Neural progenitor cell (in vitro differentiated cells): Measurements from ENCODE around the gene CFAP58. TPM values are rescaled to one million over a fixed set of nuclear protein-coding genes. Genes with fewer than 3 reads are reported as not detected.

ENCODE experiments used
- DNase-seq: peaks from one replicate; pipeline ENCODE4 v3.0.0-alpha.2; 2016; ENCODE audit warnings: low spot score
- H2AFZ ChIP-seq: fragments of 200-600 bp; sonication (generic); replicated peaks from 2 replicates; pipeline ENCODE4 v1.6.1; 2016; ENCODE audit warnings: antibody characterized with exemption
- H3F3A ChIP-seq: fragments of 200-600 bp; sonication (generic); 2 replicates; pipeline ENCODE4 v1.6.1; 2016; ENCODE audit warnings: antibody characterized with exemption, low read depth
- H3K27ac ChIP-seq: fragments of 200-600 bp; sonication (generic); 2 replicates; pipeline ENCODE4 v1.5.1; 2016; ENCODE audit warnings: mild to moderate bottlenecking
- H3K27me3 ChIP-seq: fragments of 200-600 bp; sonication (generic); 2 replicates; pipeline ENCODE4 v1.6.1; 2016; ENCODE audit warnings: mild to moderate bottlenecking, moderate library complexity
- H3K36me3 ChIP-seq: fragments of 200-600 bp; sonication (generic); 2 replicates; pipeline ENCODE4 v1.5.1; 2016
- H3K4me1 ChIP-seq: fragments of 200-600 bp; sonication (generic); 2 replicates; pipeline ENCODE4 v1.6.1; 2016; ENCODE audit warnings: mixed run types
- H3K4me2 ChIP-seq: fragments of 200-600 bp; sonication (generic); 2 replicates; pipeline ENCODE4 v1.6.1; 2016
- H3K4me3 ChIP-seq: fragments of 200-600 bp; sonication (generic); 2 replicates; pipeline ENCODE4 v1.5.1; 2016
- H3K79me2 ChIP-seq: fragments of 200-600 bp; sonication (generic); 2 replicates; pipeline ENCODE4 v1.6.1; 2016; ENCODE audit warnings: low read depth
- H3K9ac ChIP-seq: fragments of 200-600 bp; sonication (generic); 2 replicates; pipeline ENCODE4 v1.6.1; 2016
- H3K9me3 ChIP-seq: fragments of 200-600 bp; sonication (generic); 2 replicates; pipeline ENCODE4 v1.5.1; 2016; ENCODE audit warnings: low read depth
- H4K20me1 ChIP-seq: fragments of 200-600 bp; sonication (generic); 2 replicates; pipeline ENCODE4 v1.6.1; 2016; ENCODE audit warnings: low read depth
- H3K27ac Mint-ChIP-seq: 3 replicates; pipeline ENCODE4 v1.8.0; 2021; ENCODE audit warnings: mixed read lengths
- H3K27me3 Mint-ChIP-seq: 2 replicates; pipeline ENCODE4 v1.8.0; 2022; ENCODE audit warnings: low read depth, mild to moderate bottlenecking, inconsistent platforms, moderate library complexity, mixed read lengths; ENCODE audit not compliant: insufficient read depth
- H3K36me3 Mint-ChIP-seq: 3 replicates; pipeline ENCODE4 v1.8.0; 2021; ENCODE audit warnings: mixed read lengths
- H3K4me1 Mint-ChIP-seq: 3 replicates; pipeline ENCODE4 v1.8.0; 2021; ENCODE audit warnings: mixed read lengths
- H3K4me3 Mint-ChIP-seq: 3 replicates; pipeline ENCODE4 v1.8.0; 2021; ENCODE audit warnings: mild to moderate bottlenecking, moderate library complexity, mixed read lengths
- H3K9me3 Mint-ChIP-seq: 3 replicates; pipeline ENCODE4 v1.8.0; 2020; ENCODE audit warnings: mixed read lengths
- EZH2 ChIP-seq: fragments of 200-600 bp; sonication (generic); IDR thresholded peaks from 2 replicates; pipeline ENCODE4 v1.6.1; 2017; ENCODE audit warnings: antibody characterized with exemption, mild to moderate bottlenecking, moderate library complexity
- EZH2phosphoT487 ChIP-seq: fragments of 200-600 bp; sonication (generic); IDR thresholded peaks from 2 replicates; pipeline ENCODE4 v1.6.1; 2017; ENCODE audit warnings: antibody characterized with exemption
- total RNA-seq: library from RNA; depleted of rRNA; stranded (reverse); fragments of >200 nt; gene quantifications from 2 replicates; pipeline ENCODE4 v1.2.3, GENCODE V29; 2015; ENCODE audit warnings: low replicate concordance
- TF ChIP-seq, protein P1 (sequence below): fragments of 200-600 bp; sonication (generic); IDR thresholded peaks from 2 replicates; pipeline ENCODE4 v1.5.1; 2017; ENCODE audit warnings: antibody characterized with exemption, mild to moderate bottlenecking

Gene CFAP58
- total RNA-seq, 1 donor from 2014 or later: 1.7 TPM

DNA sequence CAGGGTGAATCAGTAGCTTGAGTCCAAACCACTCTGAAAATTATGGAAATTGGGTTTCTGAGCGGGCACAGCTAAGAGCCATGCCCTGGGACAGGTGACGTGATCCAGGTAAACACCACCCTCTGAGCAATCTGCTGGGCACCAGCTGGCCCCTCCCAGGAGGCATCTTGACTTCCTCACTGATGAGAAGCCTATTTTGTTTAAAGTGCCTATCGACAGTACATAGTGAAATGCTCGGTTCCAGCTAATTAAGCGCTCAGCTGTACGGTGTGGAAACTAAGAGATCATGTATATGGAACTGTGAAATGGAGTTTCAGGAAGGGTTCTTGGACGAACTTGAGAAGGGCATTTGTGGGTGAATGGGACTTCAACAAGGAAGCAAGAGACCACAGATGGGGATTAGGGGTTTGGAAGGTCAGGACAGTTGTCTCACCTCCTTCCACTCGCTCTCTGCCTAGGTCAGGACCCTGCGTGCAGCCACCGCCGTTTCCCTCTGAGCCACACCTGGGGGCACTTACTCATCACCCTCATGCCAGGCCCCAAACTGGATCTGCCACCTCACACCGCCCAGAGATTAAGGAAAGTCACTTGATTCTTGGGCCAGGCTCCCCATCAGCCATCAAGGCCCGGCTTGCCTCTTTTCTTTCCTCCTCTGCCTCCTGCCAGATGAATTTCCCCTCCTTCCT lies 18.5 kb upstream of the CFAP58 start:
- Mint-ChIP-seq H3K27ac (no peak overlapping the region), H3K36me3 (peaks cover 2% of the 10 kb centered on the region), H3K4me1 (peaks cover 69% of the 10 kb centered on the region), H3K9me3 (no peaks in the 10 kb centered on the region), H3K27me3 (peaks cover 6% of the 10 kb centered on the region), H3K4me3 (no peak overlapping the region)
- H3K4me3 ChIP-seq: no peak overlapping the region
- no peak overlapping the region for H3K9ac ChIP-seq
- peaks cover 38% of the 10 kb centered on the region for H3K27me3 ChIP-seq
- H3F3A ChIP-seq: peaks cover 36% of the 10 kb centered on the region
- peaks cover 65% of the 10 kb centered on the region for H4K20me1 ChIP-seq
- DNase-seq: no peak
- peaks cover 70% of the 10 kb centered on the region for H3K79me2 ChIP-seq
- H3K36me3 ChIP-seq: no peaks in the 10 kb centered on the region
- H2AFZ ChIP-seq: no peak overlapping the region
- H3K9me3 ChIP-seq: no peaks in the 10 kb centered on the region
- H3K4me2 ChIP-seq: no peak overlapping the region
- H3K4me1 ChIP-seq: peaks cover 48% of the 10 kb centered on the region
- TF ChIP-seq EZH2: no peak
- TF ChIP-seq, protein P1, sequence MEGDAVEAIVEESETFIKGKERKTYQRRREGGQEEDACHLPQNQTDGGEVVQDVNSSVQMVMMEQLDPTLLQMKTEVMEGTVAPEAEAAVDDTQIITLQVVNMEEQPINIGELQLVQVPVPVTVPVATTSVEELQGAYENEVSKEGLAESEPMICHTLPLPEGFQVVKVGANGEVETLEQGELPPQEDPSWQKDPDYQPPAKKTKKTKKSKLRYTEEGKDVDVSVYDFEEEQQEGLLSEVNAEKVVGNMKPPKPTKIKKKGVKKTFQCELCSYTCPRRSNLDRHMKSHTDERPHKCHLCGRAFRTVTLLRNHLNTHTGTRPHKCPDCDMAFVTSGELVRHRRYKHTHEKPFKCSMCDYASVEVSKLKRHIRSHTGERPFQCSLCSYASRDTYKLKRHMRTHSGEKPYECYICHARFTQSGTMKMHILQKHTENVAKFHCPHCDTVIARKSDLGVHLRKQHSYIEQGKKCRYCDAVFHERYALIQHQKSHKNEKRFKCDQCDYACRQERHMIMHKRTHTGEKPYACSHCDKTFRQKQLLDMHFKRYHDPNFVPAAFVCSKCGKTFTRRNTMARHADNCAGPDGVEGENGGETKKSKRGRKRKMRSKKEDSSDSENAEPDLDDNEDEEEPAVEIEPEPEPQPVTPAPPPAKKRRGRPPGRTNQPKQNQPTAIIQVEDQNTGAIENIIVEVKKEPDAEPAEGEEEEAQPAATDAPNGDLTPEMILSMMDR: no peak
- no peak for TF ChIP-seq EZH2phosphoT487
- no peak overlapping the region for H3K27ac ChIP-seq

DNA sequence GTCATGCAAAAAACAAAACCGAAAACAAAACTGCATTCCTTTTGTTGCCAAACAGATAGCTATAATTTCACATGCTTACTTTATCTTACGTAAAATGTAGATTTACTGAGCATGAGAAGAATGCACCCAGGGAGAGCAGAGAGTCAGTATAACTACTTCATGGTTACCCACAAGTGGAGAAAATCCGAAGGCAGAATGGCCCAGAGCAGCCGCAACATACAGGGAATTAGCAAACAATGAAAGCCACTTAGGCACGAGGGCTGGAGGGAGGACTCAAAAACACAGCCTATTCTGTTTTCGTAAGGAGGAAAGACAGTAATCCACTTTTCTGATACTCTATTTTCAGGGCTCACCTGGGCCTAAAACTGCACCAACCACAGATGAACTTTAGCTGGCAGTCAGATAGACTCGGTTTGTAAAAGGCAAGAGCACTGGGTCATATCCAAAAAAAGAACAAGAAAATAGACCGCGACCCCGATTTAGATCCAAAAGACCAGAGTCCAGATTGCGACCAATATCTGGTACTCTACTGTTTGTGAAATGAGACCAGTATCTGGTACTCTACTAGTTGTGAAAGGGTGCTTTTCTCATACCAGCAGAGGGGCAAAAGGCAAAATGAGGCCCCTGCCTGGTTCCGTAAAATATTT lies 16.7 kb upstream of the CFAP58 start:
- H3K36me3 ChIP-seq: no peaks in the 10 kb centered on the region
- no peak overlapping the region for H3K9ac ChIP-seq
- peak overlapping the region; percentile 81 for H3K27ac Mint-ChIP-seq
- peaks cover 32% of the 10 kb centered on the region for H3F3A ChIP-seq
- H3K4me3 ChIP-seq: peak overlapping the region; percentile 81
- H3K27me3 ChIP-seq: peaks cover 28% of the 10 kb centered on the region
- no peaks in the 10 kb centered on the region for H3K9me3 ChIP-seq
- peak overlapping the region; percentile 93 for H2AFZ ChIP-seq
- H3K4me3 Mint-ChIP-seq: peak overlapping the region; percentile 95
- peak overlapping the region; percentile 99 for H3K4me2 ChIP-seq
- peaks cover 30% of the 10 kb centered on the region for H3K4me1 ChIP-seq
- peaks cover 47% of the 10 kb centered on the region for H4K20me1 ChIP-seq
- DNase-seq: peak; percentile 67
- peaks cover 55% of the 10 kb centered on the region for H3K79me2 ChIP-seq
- H3K36me3 Mint-ChIP-seq: peaks cover 2% of the 10 kb centered on the region
- H3K27ac ChIP-seq: no peak overlapping the region
- H3K27me3 Mint-ChIP-seq: peaks cover 9% of the 10 kb centered on the region
- TF ChIP-seq EZH2phosphoT487 (no peak), EZH2 (no peak)
- TF ChIP-seq, protein P1: no peak
- no peaks in the 10 kb centered on the region for H3K9me3 Mint-ChIP-seq
- H3K4me1 Mint-ChIP-seq: peaks cover 54% of the 10 kb centered on the region

DNA sequence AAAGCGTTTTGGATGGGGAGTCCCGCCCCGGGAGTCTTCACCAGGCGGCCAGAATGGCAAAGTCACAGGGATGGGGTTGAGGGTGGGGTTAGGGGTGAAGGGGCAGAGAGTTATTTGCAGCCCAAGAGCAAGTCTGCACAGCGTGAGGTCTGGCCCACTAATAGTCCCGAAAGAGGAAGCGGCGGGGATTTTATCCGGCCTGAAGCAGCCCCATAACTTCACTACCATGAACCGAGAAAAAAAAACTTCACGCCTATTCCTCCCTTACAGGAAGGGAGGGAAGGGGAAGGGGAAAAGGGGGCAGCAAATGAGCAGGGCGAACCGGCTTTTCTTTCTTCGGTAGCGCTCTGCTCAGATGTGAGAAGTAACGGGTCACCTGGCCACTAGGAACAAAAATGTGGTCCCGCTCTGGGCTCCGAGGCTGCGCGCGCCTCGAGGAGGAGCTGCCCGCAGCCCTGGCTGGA lies 16.1 kb upstream of the CFAP58 start:
- Histone ChIP-seq H3K9ac (no peak overlapping the region), H3K4me1 (peaks cover 24% of the 10 kb centered on the region), H4K20me1 (peaks cover 41% of the 10 kb centered on the region), H3K79me2 (peaks cover 49% of the 10 kb centered on the region), H3K4me3 (peak overlapping the region; percentile 81), H2AFZ (peak overlapping the region; percentile 93), H3K27me3 (peaks cover 27% of the 10 kb centered on the region), H3K9me3 (no peaks in the 10 kb centered on the region), H3K27ac (no peak overlapping the region), H3K4me2 (peak overlapping the region; percentile 99), H3K36me3 (no peaks in the 10 kb centered on the region), H3F3A (peaks cover 27% of the 10 kb centered on the region)
- Mint-ChIP-seq H3K36me3 (peaks cover 2% of the 10 kb centered on the region), H3K27ac (no peak overlapping the region), H3K27me3 (peaks cover 9% of the 10 kb centered on the region), H3K4me3 (peak overlapping the region; percentile 95), H3K9me3 (no peaks in the 10 kb centered on the region), H3K4me1 (peaks cover 48% of the 10 kb centered on the region)
- peak; percentile 81 for DNase-seq
- peak; percentile 6 for TF ChIP-seq EZH2
- TF ChIP-seq EZH2phosphoT487: no peak
